Measurements from ENCODE around the gene SDC4. TPM values are rescaled to one million over a fixed set of nuclear protein-coding genes. Genes with fewer than 3 reads are reported as not detected.

Gene SDC4
- total and polyA plus RNA-seq, 2 donors = 7.4 to 18.9 TPM

DNA sequence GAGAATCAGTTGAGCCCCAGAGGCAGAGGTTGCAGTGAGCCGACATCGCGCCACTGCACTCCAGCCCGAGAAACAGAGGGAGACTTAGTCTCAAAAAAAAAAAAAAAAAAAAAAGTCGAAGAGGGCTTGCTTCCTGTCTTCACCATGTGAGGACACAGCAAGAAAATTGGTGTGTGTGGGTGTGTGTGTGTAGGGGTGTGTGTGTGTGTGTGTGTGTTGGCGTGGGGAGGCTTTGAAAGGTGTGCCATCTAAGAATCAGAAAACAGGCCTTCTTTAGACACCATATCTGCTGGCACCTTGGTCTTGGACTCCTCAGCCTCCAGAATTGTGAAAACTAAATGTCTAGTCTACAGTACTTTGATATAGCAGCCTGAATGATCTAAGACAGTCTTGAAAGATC is 48.4 kb downstream of the SDC4 start:
- Histone ChIP-seq H3K4me1 (ENCODE audit: control insufficient read depth in 2 of 2, insufficient read depth in 2 of 2, low read length in 2 of 2) (no peaks in the 10 kb centered on the region), H3K9me3 (ENCODE audit: control insufficient read depth in 2 of 2, insufficient read depth in 1 of 2, low read length in 1 of 2) (no peaks in the 10 kb centered on the region), H3K27ac (ENCODE audit: low read depth in 1 of 2, low read length in 1 of 2) (no peak overlapping the region), H3K36me3 (ENCODE audit: control insufficient read depth in 2 of 2, insufficient read depth in 2 of 2, low read length in 1 of 2) (no peaks in the 10 kb centered on the region), H3K4me3 (ENCODE audit: low read length in 2 of 2) (no peak overlapping the region), H3K27me3 (ENCODE audit: control insufficient read depth in 2 of 2, insufficient read depth in 1 of 2, low read length in 1 of 2) (peaks cover 5 to 20% of the 10 kb centered on the region in 2 donors)
- DNase-seq (ENCODE audit: low read depth in 6 of 9, low spot score in 9 of 9) = no peak
- 90% methylated on average over 6 of the region's 6 CpGs for WGBS

DNA sequence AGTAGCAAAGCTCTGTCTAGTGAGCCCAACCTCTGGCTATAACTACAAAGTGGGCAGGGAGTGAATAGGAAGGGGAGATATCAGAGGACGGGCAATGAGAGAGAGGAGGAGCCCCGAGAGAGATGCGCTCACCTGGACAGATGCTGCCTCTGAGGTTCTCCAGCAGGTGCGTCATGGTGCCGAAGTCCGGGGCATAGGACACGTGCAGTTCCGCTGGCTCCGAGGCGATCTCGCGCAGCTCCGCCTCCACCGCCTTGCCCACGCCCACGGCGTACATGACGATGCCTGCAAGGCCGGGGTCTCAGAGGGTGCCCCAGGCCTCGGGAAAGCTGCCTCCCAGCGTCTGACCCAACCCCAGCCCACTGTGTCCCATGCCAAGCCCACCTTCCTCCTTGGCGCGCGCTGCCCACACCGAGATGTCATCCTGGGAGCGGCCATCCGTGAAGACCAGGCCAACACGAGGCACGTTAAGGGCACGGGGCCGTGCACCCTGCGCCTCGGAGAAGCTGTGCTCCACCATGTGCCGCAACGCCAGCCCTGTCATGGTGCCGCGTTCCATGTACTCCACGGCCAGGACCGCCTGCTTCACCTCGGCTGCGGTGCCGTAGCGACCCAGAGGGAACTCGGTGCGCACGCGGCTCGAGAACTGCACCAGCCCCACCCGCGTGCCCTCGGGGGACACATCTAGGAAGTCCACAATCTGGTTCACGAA is 50.3 kb downstream of the SDC4 start:
- Histone ChIP-seq H3K36me3 (ENCODE audit: control insufficient read depth in 2 of 2, insufficient read depth in 2 of 2, low read length in 1 of 2) (no peaks in the 10 kb centered on the region), H3K27ac (ENCODE audit: low read depth in 1 of 2, low read length in 1 of 2) (no peak overlapping the region), H3K9me3 (ENCODE audit: control insufficient read depth in 2 of 2, insufficient read depth in 1 of 2, low read length in 1 of 2) (no peaks in the 10 kb centered on the region), H3K27me3 (ENCODE audit: control insufficient read depth in 2 of 2, insufficient read depth in 1 of 2, low read length in 1 of 2) (peaks cover 13 to 22% of the 10 kb centered on the region in 2 donors), H3K4me3 (ENCODE audit: low read length in 2 of 2) (no peak overlapping the region), H3K4me1 (ENCODE audit: control insufficient read depth in 2 of 2, insufficient read depth in 2 of 2, low read length in 2 of 2) (peaks cover 0 to 7% of the 10 kb centered on the region in 2 donors)
- WGBS = 96% methylated on average over 52 of the region's 52 CpGs
- DNase-seq (ENCODE audit: low read depth in 6 of 9, low spot score in 9 of 9) = no peak

DNA sequence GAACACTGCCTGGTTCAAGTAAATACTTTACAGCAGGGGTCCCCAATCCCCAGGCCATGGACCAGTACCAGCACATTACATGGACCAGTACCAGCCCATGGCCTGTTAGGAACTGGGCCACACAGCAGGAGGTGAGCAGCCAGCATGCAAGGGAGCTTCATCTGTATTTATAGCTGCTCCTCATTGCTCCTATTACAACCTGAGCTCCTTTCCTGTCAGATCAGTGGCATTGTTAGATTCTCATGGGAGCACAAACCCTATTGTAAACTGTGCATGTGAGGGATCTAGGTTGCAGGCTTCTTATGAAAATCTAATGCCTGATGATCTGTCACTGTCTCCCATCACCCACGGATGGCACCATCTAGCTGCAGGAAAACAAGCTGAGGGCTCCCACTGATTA is 53.6 kb downstream of the SDC4 start:
- Histone ChIP-seq H3K4me1 (ENCODE audit: control insufficient read depth in 2 of 2, insufficient read depth in 2 of 2, low read length in 2 of 2) (peaks cover 0 to 7% of the 10 kb centered on the region in 2 donors), H3K36me3 (ENCODE audit: control insufficient read depth in 2 of 2, insufficient read depth in 2 of 2, low read length in 1 of 2) (no peaks in the 10 kb centered on the region), H3K9me3 (ENCODE audit: control insufficient read depth in 2 of 2, insufficient read depth in 1 of 2, low read length in 1 of 2) (no peaks in the 10 kb centered on the region), H3K4me3 (ENCODE audit: low read length in 2 of 2) (no peak overlapping the region), H3K27ac (ENCODE audit: low read depth in 1 of 2, low read length in 1 of 2) (no peak overlapping the region), H3K27me3 (ENCODE audit: control insufficient read depth in 2 of 2, insufficient read depth in 1 of 2, low read length in 1 of 2) (peaks cover 23 to 44% of the 10 kb centered on the region in 2 donors)
- 97% methylated on average over 1 of the region's 1 CpG for WGBS
- no peak for DNase-seq (ENCODE audit: low read depth in 6 of 9, low spot score in 9 of 9)

DNA sequence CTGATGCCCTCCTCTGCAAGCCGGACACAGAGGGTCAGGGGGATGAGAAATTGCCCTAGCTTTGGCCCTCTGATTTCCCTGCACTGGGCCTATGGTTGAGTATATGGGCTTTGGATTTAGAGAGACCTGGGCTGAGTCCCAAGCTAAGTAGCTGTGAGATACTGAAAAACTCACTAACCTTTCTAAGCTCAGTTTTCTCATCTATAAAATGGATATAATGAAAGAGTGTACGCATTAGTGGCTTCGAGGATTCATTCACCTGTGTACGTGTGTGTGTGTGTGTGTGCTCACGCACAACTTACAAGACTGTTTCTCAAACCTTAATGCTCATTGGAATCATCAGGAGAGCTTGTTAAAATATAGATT is 54.2 kb downstream of the SDC4 start:
- Histone ChIP-seq H3K9me3 (ENCODE audit: control insufficient read depth in 2 of 2, insufficient read depth in 1 of 2, low read length in 1 of 2) (no peaks in the 10 kb centered on the region), H3K27me3 (ENCODE audit: control insufficient read depth in 2 of 2, insufficient read depth in 1 of 2, low read length in 1 of 2) (peaks cover 23 to 45% of the 10 kb centered on the region in 2 donors), H3K27ac (ENCODE audit: low read depth in 1 of 2, low read length in 1 of 2) (no peak overlapping the region), H3K4me1 (ENCODE audit: control insufficient read depth in 2 of 2, insufficient read depth in 2 of 2, low read length in 2 of 2) (peaks cover 0 to 7% of the 10 kb centered on the region in 2 donors), H3K4me3 (ENCODE audit: low read length in 2 of 2) (no peak overlapping the region), H3K36me3 (ENCODE audit: control insufficient read depth in 2 of 2, insufficient read depth in 2 of 2, low read length in 1 of 2) (no peaks in the 10 kb centered on the region)
- 61% methylated on average over 5 of the region's 5 CpGs for WGBS
- no peak for DNase-seq (ENCODE audit: low read depth in 6 of 9, low spot score in 9 of 9)

DNA sequence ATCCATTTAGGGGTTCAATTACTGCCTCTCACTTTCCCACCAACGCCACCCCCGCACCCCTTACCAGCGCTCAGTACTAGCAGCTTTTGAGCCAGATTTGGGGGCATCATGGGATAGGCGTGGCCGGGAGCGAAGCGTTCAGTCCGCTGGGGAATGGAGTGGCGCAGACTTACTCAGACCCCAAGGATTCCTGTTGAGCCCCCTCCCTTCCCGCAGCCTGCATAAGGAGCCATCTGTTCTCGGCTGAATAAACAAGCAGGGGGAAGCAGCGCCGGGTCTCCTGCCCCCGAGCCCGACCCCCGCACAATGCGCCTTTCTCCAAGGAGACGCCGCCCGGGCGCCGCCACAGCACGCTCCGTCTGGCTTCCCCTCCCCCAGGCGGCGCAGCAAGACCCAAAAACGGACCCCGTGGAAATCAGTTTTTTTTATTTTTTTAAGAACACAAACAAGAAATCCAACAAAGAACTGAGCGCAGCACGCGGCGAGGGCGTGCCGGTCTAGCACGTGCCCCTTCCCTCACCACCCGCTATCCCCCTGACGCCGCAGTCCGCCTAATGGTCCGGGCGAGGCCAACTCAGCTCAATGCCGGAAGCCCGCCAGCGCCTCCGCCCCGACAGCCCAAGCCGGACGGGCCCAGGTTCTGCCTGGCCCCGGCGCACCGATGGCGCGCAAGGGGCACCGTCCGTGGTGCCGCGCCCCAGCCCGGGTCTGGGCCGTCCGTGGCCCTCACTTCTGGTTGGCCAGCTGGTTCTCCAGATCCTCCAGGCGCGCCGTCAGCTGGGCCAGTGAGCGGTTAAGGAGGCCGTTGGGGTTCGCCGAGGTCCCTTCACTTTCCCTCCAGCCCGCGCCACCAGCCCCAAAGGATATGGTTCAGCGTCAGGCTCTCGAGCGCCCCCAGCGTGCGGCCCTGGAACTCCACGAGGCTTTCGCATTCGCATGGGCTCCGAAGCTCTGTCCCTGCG is 54.9 kb downstream of the SDC4 start:
- H3K27me3 ChIP-seq (ENCODE audit: control insufficient read depth in 2 of 2, insufficient read depth in 1 of 2, low read length in 1 of 2) = peaks cover 23 to 51% of the 10 kb centered on the region in 2 donors
- no peak overlapping the region for H3K27ac ChIP-seq (ENCODE audit: low read depth in 1 of 2, low read length in 1 of 2)
- no peaks in the 10 kb centered on the region for H3K36me3 ChIP-seq (ENCODE audit: control insufficient read depth in 2 of 2, insufficient read depth in 2 of 2, low read length in 1 of 2)
- H3K4me1 ChIP-seq (ENCODE audit: control insufficient read depth in 2 of 2, insufficient read depth in 2 of 2, low read length in 2 of 2) = peaks cover 0 to 7% of the 10 kb centered on the region in 2 donors
- DNase-seq (ENCODE audit: low read depth in 6 of 9, low spot score in 9 of 9) = peak in 5 of 9 donors; percentile 26 to 59 (median 36)
- H3K9me3 ChIP-seq (ENCODE audit: control insufficient read depth in 2 of 2, insufficient read depth in 1 of 2, low read length in 1 of 2) = no peaks in the 10 kb centered on the region
- WGBS = 7% methylated on average over 79 of the region's 79 CpGs
- peak overlapping the region in 1 of 2 donors; percentile 28 for H3K4me3 ChIP-seq (ENCODE audit: low read length in 2 of 2)

DNA sequence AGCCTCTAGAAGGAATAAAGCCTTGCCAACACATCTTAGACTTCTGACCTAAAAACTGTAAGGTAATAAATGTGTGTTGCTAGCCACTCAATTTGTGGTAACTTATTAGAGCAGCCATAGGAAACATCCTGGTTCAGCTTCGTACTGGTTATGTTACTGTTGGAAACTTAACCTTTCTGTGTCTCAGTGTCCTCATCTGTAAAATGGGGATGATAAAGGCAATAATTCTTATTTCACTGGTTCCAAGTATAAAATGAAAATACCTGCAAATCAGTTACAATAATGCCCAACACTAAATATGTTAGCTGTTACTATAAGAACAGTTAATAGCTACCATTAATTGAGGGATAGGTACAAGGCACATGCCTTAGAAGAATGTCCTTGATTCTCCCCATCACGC is 55.9 kb downstream of the SDC4 start:
- H3K4me1 ChIP-seq (ENCODE audit: control insufficient read depth in 2 of 2, insufficient read depth in 2 of 2, low read length in 2 of 2) = peaks cover 0 to 7% of the 10 kb centered on the region in 2 donors
- no peak overlapping the region for H3K27ac ChIP-seq (ENCODE audit: low read depth in 1 of 2, low read length in 1 of 2)
- H3K36me3 ChIP-seq (ENCODE audit: control insufficient read depth in 2 of 2, insufficient read depth in 2 of 2, low read length in 1 of 2) = no peaks in the 10 kb centered on the region
- no peaks in the 10 kb centered on the region for H3K9me3 ChIP-seq (ENCODE audit: control insufficient read depth in 2 of 2, insufficient read depth in 1 of 2, low read length in 1 of 2)
- 89% methylated on average over 2 of the region's 2 CpGs for WGBS
- no peak for DNase-seq (ENCODE audit: low read depth in 6 of 9, low spot score in 9 of 9)
- H3K27me3 ChIP-seq (ENCODE audit: control insufficient read depth in 2 of 2, insufficient read depth in 1 of 2, low read length in 1 of 2) = peaks cover 20 to 50% of the 10 kb centered on the region in 2 donors
- no peak overlapping the region for H3K4me3 ChIP-seq (ENCODE audit: low read length in 2 of 2)

DNA sequence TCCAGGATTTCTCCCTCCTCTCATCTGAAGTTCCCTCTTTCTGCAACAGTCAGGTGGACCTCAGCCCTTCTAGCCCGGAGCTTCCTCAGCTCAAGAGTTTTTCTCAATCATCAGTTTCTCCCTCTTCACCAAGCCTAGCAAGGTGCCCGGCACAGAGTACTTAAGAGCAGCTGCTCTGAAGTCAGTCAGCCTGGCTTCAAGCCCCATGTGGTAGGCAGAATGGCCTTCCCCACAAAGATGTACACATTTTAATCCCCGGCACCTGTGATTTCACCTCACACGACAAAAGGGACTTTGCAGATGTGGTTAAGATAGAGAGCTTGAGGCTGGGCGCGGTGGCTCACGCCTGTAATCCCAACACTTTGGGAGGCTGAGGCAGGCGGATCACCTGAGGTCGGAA is 56.7 kb downstream of the SDC4 start:
- H3K36me3 ChIP-seq (ENCODE audit: control insufficient read depth in 2 of 2, insufficient read depth in 2 of 2, low read length in 1 of 2) = no peaks in the 10 kb centered on the region
- H3K4me3 ChIP-seq (ENCODE audit: low read length in 2 of 2) = no peak overlapping the region
- no peak overlapping the region for H3K27ac ChIP-seq (ENCODE audit: low read depth in 1 of 2, low read length in 1 of 2)
- WGBS = 84% methylated on average over 9 of the region's 9 CpGs
- DNase-seq (ENCODE audit: low read depth in 6 of 9, low spot score in 9 of 9) = no peak
- peaks cover 20 to 50% of the 10 kb centered on the region in 2 donors for H3K27me3 ChIP-seq (ENCODE audit: control insufficient read depth in 2 of 2, insufficient read depth in 1 of 2, low read length in 1 of 2)
- H3K4me1 ChIP-seq (ENCODE audit: control insufficient read depth in 2 of 2, insufficient read depth in 2 of 2, low read length in 2 of 2) = peaks cover 0 to 7% of the 10 kb centered on the region in 2 donors
- H3K9me3 ChIP-seq (ENCODE audit: control insufficient read depth in 2 of 2, insufficient read depth in 1 of 2, low read length in 1 of 2) = no peaks in the 10 kb centered on the region

DNA sequence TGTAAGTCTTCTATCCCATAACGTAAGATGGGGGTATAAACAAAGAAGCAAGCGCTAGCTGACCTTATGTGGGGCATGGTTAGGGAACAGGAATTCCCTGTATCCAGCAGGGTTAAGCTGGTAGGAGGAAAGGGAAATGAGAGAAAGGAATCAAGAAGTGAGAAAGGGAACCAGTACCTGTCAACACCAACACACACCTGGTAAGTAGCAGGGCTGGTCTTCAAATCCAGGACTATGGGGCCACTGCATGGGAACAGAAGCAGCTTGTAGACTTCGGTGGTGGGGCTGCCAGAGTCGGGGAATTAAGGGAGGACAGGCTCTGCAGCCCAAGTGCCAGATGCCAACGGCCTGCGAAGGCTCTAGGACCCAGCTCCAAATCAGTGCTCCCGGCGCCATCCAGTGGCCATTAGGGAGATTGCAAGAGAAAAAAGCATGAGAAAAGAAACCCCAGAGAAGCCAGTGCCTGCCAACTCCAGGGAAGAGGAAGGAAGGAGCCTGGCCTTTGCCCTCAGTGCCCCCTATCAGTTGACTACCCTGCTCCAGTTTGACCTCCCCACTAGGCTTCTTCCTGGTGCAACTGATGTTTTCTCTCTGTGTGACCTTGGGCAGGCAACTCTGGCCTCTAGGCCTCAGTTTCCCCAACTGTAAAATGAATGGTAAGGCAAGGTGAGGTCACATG is 57.4 kb downstream of the SDC4 start:
- WGBS = 28% methylated on average over 8 of the region's 8 CpGs

More for the DNA sequence above, 57.4 kb downstream of the SDC4 start:
- DNase-seq (ENCODE audit: low read depth in 6 of 9, low spot score in 9 of 9) = peak in 7 of 9 donors; percentile 15 to 62 (median 35)
- no peaks in the 10 kb centered on the region for H3K36me3 ChIP-seq (ENCODE audit: control insufficient read depth in 2 of 2, insufficient read depth in 2 of 2, low read length in 1 of 2)
- peaks cover 20 to 50% of the 10 kb centered on the region in 2 donors for H3K27me3 ChIP-seq (ENCODE audit: control insufficient read depth in 2 of 2, insufficient read depth in 1 of 2, low read length in 1 of 2)
- H3K4me3 ChIP-seq (ENCODE audit: low read length in 2 of 2) = no peak overlapping the region
- H3K27ac ChIP-seq (ENCODE audit: low read depth in 1 of 2, low read length in 1 of 2) = no peak overlapping the region
- peaks cover 0 to 7% of the 10 kb centered on the region in 2 donors for H3K4me1 ChIP-seq (ENCODE audit: control insufficient read depth in 2 of 2, insufficient read depth in 2 of 2, low read length in 2 of 2)
- no peaks in the 10 kb centered on the region for H3K9me3 ChIP-seq (ENCODE audit: control insufficient read depth in 2 of 2, insufficient read depth in 1 of 2, low read length in 1 of 2)

Data from thymus (tissue), 11 donors.